K562 (cell line): ENCODE data around the gene SETD1B. TPM values are rescaled to one million over a fixed set of nuclear protein-coding genes. Genes with fewer than 3 reads are reported as not detected.
A peak's percentile ranks its signal among the peaks of the same experiment; 100 is the strongest.

ENCODE experiments used
- CBX2 ChIP-seq: fragments of 200-600 bp; sonication (generic); IDR thresholded peaks from one replicate; pipeline ENCODE4 v1.6.1; 2012; ENCODE audit warnings: mild to moderate bottlenecking, low read length, inconsistent platforms; ENCODE audit not compliant: insufficient read depth, poor library complexity, severe bottlenecking
- FOXK2 ChIP-seq, 2 experiments: fragments of 450-650 bp; IDR thresholded peaks in 1 of 2; conservative IDR thresholded peaks in 1 of 2; 2 replicates each; pipeline ENCODE4 v1.6.1; 2016; ENCODE audit warnings: low read depth in 2 of 2, mild to moderate bottlenecking in 1 of 2
- GABPA ChIP-seq: fragments of 200-800 bp; sonication (Bioruptor generic); conservative IDR thresholded peaks from 2 replicates; pipeline ENCODE4 v1.6.1; 2016; ENCODE audit warnings: low read depth, missing genetic modification characterization, missing compliant biosample characterization
- IRF2 ChIP-seq: sonication (generic); formaldehyde crosslinking; IDR thresholded peaks from 2 replicates; pipeline ENCODE4 v1.8.1; 2022; ENCODE audit warnings: mild to moderate bottlenecking, missing genetic modification reagents
- KAT7 ChIP-seq: sonication (generic); formaldehyde crosslinking; IDR thresholded peaks from 2 replicates; pipeline ENCODE4 v1.8.0; 2022; ENCODE audit warnings: missing genetic modification reagents, mild to moderate bottlenecking, borderline replicate concordance
- MTA3 ChIP-seq: fragments of 450-650 bp; formaldehyde crosslinking; IDR thresholded peaks from 2 replicates; pipeline ENCODE4 v1.6.1; 2017; ENCODE audit warnings: mild to moderate bottlenecking, borderline replicate concordance
- NELFE ChIP-seq: IDR thresholded peaks from 2 replicates; pipeline ENCODE4 v1.6.1; 2011; ENCODE audit warnings: mild to moderate bottlenecking; ENCODE audit not compliant: insufficient read depth, insufficient read length
- RHOXF2B ChIP-seq: fragments of 250-450 bp; sonication (Bioruptor Pico); conservative IDR thresholded peaks from 2 replicates; pipeline ENCODE4 v1.5.1; 2021
- SIRT6 ChIP-seq: IDR thresholded peaks from one replicate; pipeline ENCODE4 v1.6.1; 2012; ENCODE audit warnings: low read depth, mild to moderate bottlenecking, control low read depth, inconsistent platforms, low read length, moderate library complexity
- SLC30A9 ChIP-seq: fragments of 250-450 bp; sonication (Bioruptor Pico); IDR thresholded peaks from 2 replicates; pipeline ENCODE4 v1.8.0; 2022; ENCODE audit warnings: mild to moderate bottlenecking, moderate library complexity
- SNIP1 ChIP-seq: fragments of 450-650 bp; IDR thresholded peaks from 2 replicates; pipeline ENCODE4 v1.7.1; 2017; ENCODE audit warnings: low read depth, mild to moderate bottlenecking
- ZNF77 ChIP-seq: fragments of 250-450 bp; sonication (Bioruptor Pico); IDR thresholded peaks from 2 replicates; pipeline ENCODE4 v1.5.0; 2020
- polyA plus RNA-seq, 8 experiments: library from polyadenylated mRNA; depleted of rRNA in 4 of 8; stranded (reverse) in 5 of 8; unstranded in 3 of 8; fragments of >200 nt; fragmentation: Nextera tagmentation in 2 of 8; fragmentation: Illumina TruSeq in 1 of 8; extraction: Ambion mirVana in 2 of 8; extraction: Trizol in 1 of 8; gene quantifications; 2 replicates each; pipeline versions ENCODE4 v1.2.1 to v1.2.3, GENCODE V29; 2011 to 2014; ENCODE audit warnings: inconsistent platforms in 1 of 8, missing spikeins in 1 of 8
- total RNA-seq, 7 experiments: library from RNA; depleted of rRNA in 6 of 7; stranded (reverse); fragments of >200 nt in 6 of 7; fragmentation: Illumina TruSeq in 2 of 7; extraction: Trizol in 2 of 7; gene quantifications; 2 replicates each; pipeline versions ENCODE4 v1.2.1 to v1.2.3, GENCODE V29; 2011 to 2021; ENCODE audit warnings: low replicate concordance in 1 of 7
- TF ChIP-seq, protein P1 (sequence below): conservative IDR thresholded peaks from 2 replicates; pipeline ENCODE4 v1.6.1; 2011; ENCODE audit warnings: low read depth, mild to moderate bottlenecking, low read length; ENCODE audit not compliant: control insufficient read depth
- TF ChIP-seq, protein P2 (sequence below): fragments of 450-650 bp; formaldehyde crosslinking; IDR thresholded peaks from 2 replicates; pipeline ENCODE4 v1.4.0; 2020; ENCODE audit warnings: mild to moderate bottlenecking, moderate library complexity
- TF ChIP-seq, protein P3 (sequence below): fragments of 250-450 bp; sonication (Bioruptor Pico); IDR thresholded peaks from 2 replicates; pipeline ENCODE4 v1.8.0; 2022; ENCODE audit warnings: inconsistent platforms
- TF ChIP-seq, protein P4 (sequence below), 2 experiments: fragments of 450-650 bp; IDR thresholded peaks; 2 replicates each; pipeline ENCODE4 v1.6.1; 2018; ENCODE audit warnings: mild to moderate bottlenecking in 2 of 2, low read depth in 1 of 2; ENCODE audit not compliant: partially characterized antibody in 2 of 2

Gene SETD1B
- total and polyA plus RNA-seq, 9 of the 15 experiments (the other 6 are each of a cell fraction or from before 2014, with no cell fraction given): 0.48 to 26.6 (median 2.3) TPM

DNA sequence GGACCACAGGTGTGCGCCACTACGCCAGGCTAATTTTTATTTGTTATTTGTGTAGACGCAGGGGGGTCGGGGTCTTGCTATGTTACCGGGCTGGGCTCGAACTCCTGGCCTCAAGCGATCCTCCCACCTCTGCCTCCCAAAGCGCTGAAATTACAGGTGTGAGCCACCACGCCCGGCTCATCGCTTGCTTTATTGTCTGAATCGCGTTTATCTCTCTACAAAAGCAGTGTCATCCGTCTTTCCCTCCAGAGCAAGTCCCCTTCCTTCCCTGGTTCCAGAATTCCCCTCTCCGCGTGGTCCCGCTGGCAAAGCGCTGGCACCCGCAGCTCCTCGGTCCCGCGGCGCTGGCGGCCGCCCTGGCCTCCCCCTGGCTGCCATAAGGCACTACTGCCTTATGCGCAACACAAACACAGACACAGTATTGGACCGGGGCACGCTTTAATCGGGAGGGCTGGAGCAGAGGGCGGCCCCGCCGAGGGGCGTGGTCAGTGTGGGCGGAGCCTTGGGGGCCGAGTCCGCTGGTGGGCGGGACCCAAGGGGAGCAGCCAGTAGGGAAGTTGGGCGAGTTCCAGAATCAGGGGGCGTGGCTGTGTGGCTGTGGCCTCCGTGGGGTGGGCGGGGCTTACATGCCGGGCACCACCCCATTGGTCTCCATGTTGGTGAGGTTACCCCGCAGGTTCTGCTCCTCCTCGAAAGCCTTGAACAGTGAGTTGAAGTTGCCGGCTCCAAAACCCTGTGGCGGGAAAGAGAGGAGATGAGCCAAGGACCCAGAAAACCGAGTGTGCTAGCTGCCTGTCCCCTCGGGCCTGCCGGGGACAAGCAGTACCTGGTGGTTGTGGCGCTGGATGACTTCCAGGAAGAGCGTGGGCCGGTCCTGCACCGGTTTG is 35.5 kb downstream of the SETD1B start (continued):
- no peak for TF ChIP-seq IRF2 (CRISPR knock-in tag)
- peak; percentile 62; the same call in 1 of the 2 replicates for TF ChIP-seq MTA3
- no peak for TF ChIP-seq CBX2
- no peak for TF ChIP-seq SLC30A9 (CRISPR knock-in tag)
- no peak for TF ChIP-seq NELFE
- no peak for TF ChIP-seq KAT7
- no peak for TF ChIP-seq ZNF77 (CRISPR knock-in tag)
- no peak for TF ChIP-seq SNIP1
- TF ChIP-seq FOXK2 (conservative IDR thresholded peaks at IDR 0.05 in 1 of 2, IDR thresholded peaks at IDR 0.05 in 1 of 2; ENCODE audit: low read depth in 2 of 2): peak in 1 of 2 experiments; percentile 49; a peak in 3 of 4 replicates
- TF ChIP-seq, protein P1, sequence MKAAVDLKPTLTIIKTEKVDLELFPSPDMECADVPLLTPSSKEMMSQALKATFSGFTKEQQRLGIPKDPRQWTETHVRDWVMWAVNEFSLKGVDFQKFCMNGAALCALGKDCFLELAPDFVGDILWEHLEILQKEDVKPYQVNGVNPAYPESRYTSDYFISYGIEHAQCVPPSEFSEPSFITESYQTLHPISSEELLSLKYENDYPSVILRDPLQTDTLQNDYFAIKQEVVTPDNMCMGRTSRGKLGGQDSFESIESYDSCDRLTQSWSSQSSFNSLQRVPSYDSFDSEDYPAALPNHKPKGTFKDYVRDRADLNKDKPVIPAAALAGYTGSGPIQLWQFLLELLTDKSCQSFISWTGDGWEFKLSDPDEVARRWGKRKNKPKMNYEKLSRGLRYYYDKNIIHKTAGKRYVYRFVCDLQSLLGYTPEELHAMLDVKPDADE: 0 out of 2 replicates have a peak, but pooled peaks have one; percentile 33
- TF ChIP-seq, protein P2, sequence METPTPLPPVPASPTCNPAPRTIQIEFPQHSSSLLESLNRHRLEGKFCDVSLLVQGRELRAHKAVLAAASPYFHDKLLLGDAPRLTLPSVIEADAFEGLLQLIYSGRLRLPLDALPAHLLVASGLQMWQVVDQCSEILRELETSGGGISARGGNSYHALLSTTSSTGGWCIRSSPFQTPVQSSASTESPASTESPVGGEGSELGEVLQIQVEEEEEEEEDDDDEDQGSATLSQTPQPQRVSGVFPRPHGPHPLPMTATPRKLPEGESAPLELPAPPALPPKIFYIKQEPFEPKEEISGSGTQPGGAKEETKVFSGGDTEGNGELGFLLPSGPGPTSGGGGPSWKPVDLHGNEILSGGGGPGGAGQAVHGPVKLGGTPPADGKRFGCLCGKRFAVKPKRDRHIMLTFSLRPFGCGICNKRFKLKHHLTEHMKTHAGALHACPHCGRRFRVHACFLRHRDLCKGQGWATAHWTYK (CRISPR knock-in tag): peak; percentile 86
- no peak for TF ChIP-seq RHOXF2B
- TF ChIP-seq, protein P3, sequence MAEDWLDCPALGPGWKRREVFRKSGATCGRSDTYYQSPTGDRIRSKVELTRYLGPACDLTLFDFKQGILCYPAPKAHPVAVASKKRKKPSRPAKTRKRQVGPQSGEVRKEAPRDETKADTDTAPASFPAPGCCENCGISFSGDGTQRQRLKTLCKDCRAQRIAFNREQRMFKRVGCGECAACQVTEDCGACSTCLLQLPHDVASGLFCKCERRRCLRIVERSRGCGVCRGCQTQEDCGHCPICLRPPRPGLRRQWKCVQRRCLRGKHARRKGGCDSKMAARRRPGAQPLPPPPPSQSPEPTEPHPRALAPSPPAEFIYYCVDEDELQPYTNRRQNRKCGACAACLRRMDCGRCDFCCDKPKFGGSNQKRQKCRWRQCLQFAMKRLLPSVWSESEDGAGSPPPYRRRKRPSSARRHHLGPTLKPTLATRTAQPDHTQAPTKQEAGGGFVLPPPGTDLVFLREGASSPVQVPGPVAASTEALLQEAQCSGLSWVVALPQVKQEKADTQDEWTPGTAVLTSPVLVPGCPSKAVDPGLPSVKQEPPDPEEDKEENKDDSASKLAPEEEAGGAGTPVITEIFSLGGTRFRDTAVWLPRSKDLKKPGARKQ (CRISPR knock-in tag): no peak
- no peak for TF ChIP-seq SIRT6
- no peak for TF ChIP-seq GABPA (tag)
- TF ChIP-seq, protein P4, sequence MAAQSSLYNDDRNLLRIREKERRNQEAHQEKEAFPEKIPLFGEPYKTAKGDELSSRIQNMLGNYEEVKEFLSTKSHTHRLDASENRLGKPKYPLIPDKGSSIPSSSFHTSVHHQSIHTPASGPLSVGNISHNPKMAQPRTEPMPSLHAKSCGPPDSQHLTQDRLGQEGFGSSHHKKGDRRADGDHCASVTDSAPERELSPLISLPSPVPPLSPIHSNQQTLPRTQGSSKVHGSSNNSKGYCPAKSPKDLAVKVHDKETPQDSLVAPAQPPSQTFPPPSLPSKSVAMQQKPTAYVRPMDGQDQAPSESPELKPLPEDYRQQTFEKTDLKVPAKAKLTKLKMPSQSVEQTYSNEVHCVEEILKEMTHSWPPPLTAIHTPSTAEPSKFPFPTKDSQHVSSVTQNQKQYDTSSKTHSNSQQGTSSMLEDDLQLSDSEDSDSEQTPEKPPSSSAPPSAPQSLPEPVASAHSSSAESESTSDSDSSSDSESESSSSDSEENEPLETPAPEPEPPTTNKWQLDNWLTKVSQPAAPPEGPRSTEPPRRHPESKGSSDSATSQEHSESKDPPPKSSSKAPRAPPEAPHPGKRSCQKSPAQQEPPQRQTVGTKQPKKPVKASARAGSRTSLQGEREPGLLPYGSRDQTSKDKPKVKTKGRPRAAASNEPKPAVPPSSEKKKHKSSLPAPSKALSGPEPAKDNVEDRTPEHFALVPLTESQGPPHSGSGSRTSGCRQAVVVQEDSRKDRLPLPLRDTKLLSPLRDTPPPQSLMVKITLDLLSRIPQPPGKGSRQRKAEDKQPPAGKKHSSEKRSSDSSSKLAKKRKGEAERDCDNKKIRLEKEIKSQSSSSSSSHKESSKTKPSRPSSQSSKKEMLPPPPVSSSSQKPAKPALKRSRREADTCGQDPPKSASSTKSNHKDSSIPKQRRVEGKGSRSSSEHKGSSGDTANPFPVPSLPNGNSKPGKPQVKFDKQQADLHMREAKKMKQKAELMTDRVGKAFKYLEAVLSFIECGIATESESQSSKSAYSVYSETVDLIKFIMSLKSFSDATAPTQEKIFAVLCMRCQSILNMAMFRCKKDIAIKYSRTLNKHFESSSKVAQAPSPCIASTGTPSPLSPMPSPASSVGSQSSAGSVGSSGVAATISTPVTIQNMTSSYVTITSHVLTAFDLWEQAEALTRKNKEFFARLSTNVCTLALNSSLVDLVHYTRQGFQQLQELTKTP (IDR thresholded peaks at IDR 0.05; ENCODE audit: low read depth in 1 of 2, partially characterized antibody in 2 of 2): no peak
